SJSA1 (cell line): ENCODE measurements around the gene CCDC170. TPM values are rescaled to one million over a fixed set of nuclear protein-coding genes. Genes with fewer than 3 reads are reported as not detected.

ENCODE experiments used
- DNase-seq, 2 experiments: peaks; one replicate each; pipeline ENCODE4 v3.0.0-alpha.2; 2015 to 2020; ENCODE audit warnings: low spot score in 2 of 2, low read depth in 1 of 2
- H3K27ac ChIP-seq: fragments of 250-450 bp; sonication (Bioruptor Pico); 2 replicates; pipeline ENCODE4 v1.5.1; 2020; ENCODE audit warnings: mild to moderate bottlenecking, moderate library complexity
- H3K27me3 ChIP-seq: fragments of 250-450 bp; sonication (Bioruptor Pico); replicated peaks from 2 replicates; pipeline ENCODE4 v1.5.1; 2020; ENCODE audit warnings: mild to moderate bottlenecking, moderate library complexity
- H3K36me3 ChIP-seq: fragments of 250-450 bp; sonication (Bioruptor Pico); 2 replicates; pipeline ENCODE4 v1.5.1; 2020; ENCODE audit warnings: mild to moderate bottlenecking
- H3K4me1 ChIP-seq: fragments of 250-450 bp; sonication (Bioruptor Pico); replicated peaks from 2 replicates; pipeline ENCODE4 v1.6.1; 2021; ENCODE audit warnings: mild to moderate bottlenecking
- H3K4me3 ChIP-seq: fragments of 250-450 bp; sonication (Bioruptor Pico); 2 replicates; pipeline ENCODE4 v1.5.1; 2020; ENCODE audit warnings: mild to moderate bottlenecking
- H3K9me3 ChIP-seq: fragments of 250-450 bp; sonication (Bioruptor Pico); replicated peaks from 2 replicates; pipeline ENCODE4 v1.5.1; 2020; ENCODE audit warnings: mild to moderate bottlenecking
- total RNA-seq: library from RNA; depleted of rRNA; stranded (reverse); fragments of >200 nt; shearing (Covaris generic); gene quantifications from 2 replicates; pipeline ENCODE4 v1.2.3, GENCODE V29; 2014

CCDC170 gene
- total RNA-seq, 1 experiment from 2014 or later: 0.61 TPM

DNA sequence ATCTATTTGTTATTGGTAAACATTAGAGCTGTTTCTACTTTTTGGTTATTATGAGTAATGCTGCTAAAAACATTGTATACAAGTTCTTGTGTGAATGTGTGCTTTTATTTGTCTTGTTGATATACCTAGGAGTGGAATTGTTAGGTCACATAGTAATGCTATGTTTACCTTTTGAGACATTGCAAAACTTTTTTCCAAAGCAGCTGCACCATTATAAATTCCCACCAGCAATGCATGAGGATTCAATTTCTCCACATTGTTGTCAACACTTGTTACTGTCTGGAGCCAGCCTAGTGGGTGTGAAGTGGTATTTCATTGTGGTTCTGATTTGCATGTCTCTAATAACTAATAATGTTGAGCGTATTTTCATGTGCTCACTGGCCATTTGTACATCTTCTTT, 145.9 kb downstream of the CCDC170 start:
- no peak overlapping the region for H3K4me3 ChIP-seq
- H3K4me1 ChIP-seq: no peaks in the 10 kb centered on the region
- H3K36me3 ChIP-seq: no peaks in the 10 kb centered on the region
- H3K27me3 ChIP-seq: no peaks in the 10 kb centered on the region
- no peaks in the 10 kb centered on the region; the same call in 1 of the 2 replicates for H3K9me3 ChIP-seq
- H3K27ac ChIP-seq: no peak overlapping the region
- no peak for DNase-seq

DNA sequence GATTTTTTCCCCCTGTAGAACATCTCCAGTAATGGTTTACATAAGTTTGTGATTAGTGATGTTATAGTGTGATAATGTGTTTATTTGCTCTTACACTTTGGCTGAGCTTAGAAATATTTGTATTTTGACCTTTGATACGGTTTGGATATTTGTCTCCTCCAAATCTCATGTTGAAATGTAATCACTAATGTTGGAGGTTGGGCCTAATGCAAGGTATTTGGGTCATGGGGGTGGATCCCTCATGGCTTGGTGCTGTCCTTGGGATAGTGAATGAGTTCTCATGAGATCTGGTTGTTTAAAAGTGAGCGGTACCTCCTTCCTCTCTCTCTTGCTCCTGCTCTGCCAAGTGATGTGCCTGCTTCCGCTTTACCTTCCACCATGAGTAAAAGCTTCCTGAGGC, 147.2 kb downstream of the CCDC170 start:
- no peaks in the 10 kb centered on the region; the same call in 1 of the 2 replicates for H3K9me3 ChIP-seq
- H3K27ac ChIP-seq: no peak overlapping the region
- DNase-seq: no peak

DNA sequence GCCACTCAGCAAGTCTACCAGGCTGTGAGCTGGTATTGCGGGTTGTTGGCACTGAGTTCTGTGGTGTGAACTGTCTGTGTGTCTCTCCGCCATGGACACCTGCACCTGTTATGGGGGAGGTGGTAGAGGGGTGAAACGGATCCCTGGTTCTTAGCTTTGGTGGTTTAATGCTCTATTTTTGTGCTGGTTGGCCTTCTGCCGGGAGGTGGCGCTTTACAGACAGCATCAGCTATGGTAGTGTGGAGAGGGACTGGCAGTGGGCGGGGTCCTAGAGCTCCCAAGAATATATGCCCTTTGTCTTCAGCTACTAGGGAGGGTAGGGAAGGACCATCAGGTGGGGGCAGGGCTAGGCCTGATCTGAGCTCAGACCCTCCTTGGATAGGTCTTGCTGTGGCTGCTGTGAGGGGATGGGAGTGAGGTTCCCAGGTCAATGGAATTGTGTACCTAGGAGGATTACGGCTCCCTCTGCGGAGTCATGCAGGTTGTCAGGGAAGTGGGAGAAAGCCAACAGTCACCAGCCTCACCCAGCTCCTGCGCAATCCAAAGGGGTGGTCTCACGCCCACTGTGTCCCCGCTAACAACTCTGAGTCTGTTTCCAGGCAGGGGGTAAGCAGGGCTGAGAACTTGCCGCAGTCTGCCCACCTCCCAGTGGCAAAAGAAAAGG, 154.3 kb downstream of the CCDC170 start:
- no peaks in the 10 kb centered on the region for H3K36me3 ChIP-seq
- H3K27me3 ChIP-seq: no peaks in the 10 kb centered on the region
- H3K4me3 ChIP-seq: no peak overlapping the region
- no peak overlapping the region for H3K27ac ChIP-seq
- DNase-seq: no peak
- no peaks in the 10 kb centered on the region for H3K4me1 ChIP-seq
- no peaks in the 10 kb centered on the region for H3K9me3 ChIP-seq

More for the DNA sequence above, 147.2 kb downstream of the CCDC170 start:
- H3K4me3 ChIP-seq: no peak overlapping the region
- no peaks in the 10 kb centered on the region for H3K4me1 ChIP-seq
- H3K27me3 ChIP-seq: no peaks in the 10 kb centered on the region
- no peaks in the 10 kb centered on the region for H3K36me3 ChIP-seq

DNA sequence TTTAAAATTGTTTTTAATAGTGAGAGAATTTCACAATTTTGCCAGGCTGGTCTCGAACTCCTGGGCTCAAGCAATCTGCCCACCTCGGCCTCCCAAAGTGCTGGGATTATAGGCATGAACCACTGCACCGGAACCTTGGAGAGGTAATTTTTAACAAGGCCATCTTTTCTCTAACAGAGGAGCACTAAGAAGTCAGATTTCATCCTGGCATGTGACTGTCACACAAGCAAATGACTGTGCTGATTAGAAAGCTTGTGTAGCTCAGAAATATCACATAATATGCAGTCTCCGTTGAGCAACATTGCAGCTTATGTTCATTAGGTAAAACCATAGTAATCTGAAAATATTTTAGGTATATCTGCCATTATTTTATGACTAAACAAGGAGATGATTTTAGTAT, 156.0 kb downstream of the CCDC170 start:
- H3K36me3 ChIP-seq: no peaks in the 10 kb centered on the region
- H3K4me1 ChIP-seq: no peaks in the 10 kb centered on the region
- no peaks in the 10 kb centered on the region for H3K9me3 ChIP-seq
- no peaks in the 10 kb centered on the region for H3K27me3 ChIP-seq
- DNase-seq: no peak
- no peak overlapping the region for H3K27ac ChIP-seq
- H3K4me3 ChIP-seq: no peak overlapping the region

DNA sequence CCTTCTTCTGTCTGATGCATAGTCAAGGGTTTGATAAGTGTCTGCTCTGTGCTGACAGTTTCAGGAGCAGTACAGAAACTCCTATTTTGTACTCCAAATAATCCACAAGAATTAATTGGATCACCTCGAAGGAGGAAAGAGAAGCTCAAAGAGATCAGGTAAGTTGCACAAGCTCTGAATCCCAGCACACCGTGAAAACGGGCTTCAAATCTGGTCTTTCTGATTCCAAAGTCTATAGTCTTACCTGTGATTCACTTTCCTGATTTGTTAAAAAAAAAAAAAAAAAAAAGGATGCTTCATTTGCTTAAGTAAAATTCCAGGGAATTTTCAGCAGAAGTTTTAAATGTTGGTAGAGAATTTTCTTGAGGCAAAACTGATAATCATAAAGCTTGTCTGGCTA, 157.8 kb downstream of the CCDC170 start:
- no peak overlapping the region for H3K4me3 ChIP-seq
- no peak overlapping the region for H3K27ac ChIP-seq
- no peak for DNase-seq
- H3K4me1 ChIP-seq: no peaks in the 10 kb centered on the region
- no peaks in the 10 kb centered on the region for H3K36me3 ChIP-seq
- no peaks in the 10 kb centered on the region for H3K27me3 ChIP-seq
- no peaks in the 10 kb centered on the region for H3K9me3 ChIP-seq

DNA sequence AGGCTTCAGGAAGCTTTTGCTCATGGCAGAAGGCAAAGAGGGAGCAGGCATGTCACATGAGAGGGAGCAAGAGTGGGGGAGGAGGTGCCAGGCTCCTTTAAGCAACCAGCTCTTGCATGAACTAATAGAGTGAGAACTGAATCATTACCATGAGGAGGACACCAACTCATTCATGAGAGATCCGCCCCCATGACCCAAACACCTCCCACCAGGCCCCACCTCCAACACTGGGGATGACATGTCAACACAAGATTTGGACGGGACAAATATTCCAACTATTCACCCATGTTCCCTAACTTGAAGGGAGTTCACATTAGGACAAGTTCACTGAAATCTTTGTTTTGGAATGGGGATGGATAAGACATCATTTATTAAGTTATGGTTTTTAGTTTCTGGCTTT, 158.5 kb downstream of the CCDC170 start:
- Histone ChIP-seq H3K4me3 (no peak overlapping the region), H3K9me3 (no peaks in the 10 kb centered on the region), H3K36me3 (no peaks in the 10 kb centered on the region), H3K27me3 (no peaks in the 10 kb centered on the region), H3K27ac (no peak overlapping the region), H3K4me1 (no peaks in the 10 kb centered on the region)
- DNase-seq: no peak

DNA sequence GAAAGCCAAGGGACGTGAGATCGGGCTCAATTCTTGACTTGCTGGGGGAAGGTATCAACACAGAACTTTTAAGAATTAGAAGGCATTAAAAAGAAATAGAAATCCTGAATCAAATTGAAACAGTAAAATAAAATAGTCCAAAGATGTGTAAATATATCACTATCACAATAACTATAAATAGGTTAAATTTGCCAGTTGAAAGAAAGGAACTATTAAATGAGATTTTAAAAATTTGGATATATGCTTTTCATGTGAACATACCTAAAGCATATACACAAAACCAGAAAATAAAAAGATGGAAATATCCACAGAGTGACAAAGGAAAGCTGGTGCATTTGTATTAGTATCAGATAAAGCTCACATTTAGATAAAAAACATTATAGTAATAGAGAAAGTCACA, 161.3 kb downstream of the CCDC170 start:
- Histone ChIP-seq H3K27me3 (no peaks in the 10 kb centered on the region), H3K4me1 (no peaks in the 10 kb centered on the region), H3K27ac (no peak overlapping the region), H3K36me3 (no peaks in the 10 kb centered on the region), H3K9me3 (no peaks in the 10 kb centered on the region), H3K4me3 (no peak overlapping the region)
- DNase-seq: no peak

DNA sequence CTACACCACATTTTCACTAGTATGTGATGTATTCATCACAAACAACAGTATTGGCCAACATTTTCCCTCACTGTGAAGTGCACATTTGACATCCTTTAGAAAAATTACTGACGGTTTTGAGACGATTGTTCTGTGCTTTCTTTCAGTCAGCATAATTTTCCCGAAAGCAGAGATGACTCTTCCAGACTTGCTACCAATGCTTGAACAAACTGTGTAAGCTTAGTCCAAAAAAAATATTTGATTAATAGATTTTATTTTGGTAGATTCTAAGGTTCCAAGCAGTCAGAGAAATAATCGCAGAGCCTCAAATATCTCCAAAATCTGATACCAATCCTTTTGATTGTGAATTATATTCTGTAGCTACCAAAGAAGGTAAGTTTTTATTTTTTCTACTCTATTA, 162.6 kb downstream of the CCDC170 start:
- no peak for DNase-seq
- H3K4me1 ChIP-seq: no peaks in the 10 kb centered on the region
- H3K4me3 ChIP-seq: no peak overlapping the region
- H3K9me3 ChIP-seq: no peaks in the 10 kb centered on the region
- no peaks in the 10 kb centered on the region for H3K27me3 ChIP-seq
- no peaks in the 10 kb centered on the region for H3K36me3 ChIP-seq
- H3K27ac ChIP-seq: no peak overlapping the region

DNA sequence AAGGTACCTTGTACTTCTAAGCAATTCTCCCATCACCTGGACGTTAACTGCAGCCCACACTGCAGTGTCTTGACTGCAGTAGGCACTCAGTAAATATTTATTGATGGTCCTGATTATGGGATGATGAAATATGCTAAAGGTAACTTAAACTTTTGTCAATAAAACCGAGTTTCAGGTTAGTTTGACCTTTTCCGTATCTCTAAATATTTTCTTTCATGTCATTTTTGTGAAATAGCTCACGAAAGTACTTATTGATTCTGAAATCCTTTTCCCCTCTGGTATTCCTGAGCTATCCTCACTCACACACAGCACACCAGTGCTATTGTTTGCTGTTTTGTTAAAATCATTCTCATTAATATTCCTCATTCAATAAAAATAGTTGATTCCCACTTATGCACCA, 164.3 kb downstream of the CCDC170 start:
- DNase-seq: no peak
- H3K4me1 ChIP-seq: no peaks in the 10 kb centered on the region
- H3K4me3 ChIP-seq: no peak overlapping the region
- no peak overlapping the region for H3K27ac ChIP-seq
- H3K9me3 ChIP-seq: no peaks in the 10 kb centered on the region
- no peaks in the 10 kb centered on the region for H3K36me3 ChIP-seq
- H3K27me3 ChIP-seq: no peaks in the 10 kb centered on the region

DNA sequence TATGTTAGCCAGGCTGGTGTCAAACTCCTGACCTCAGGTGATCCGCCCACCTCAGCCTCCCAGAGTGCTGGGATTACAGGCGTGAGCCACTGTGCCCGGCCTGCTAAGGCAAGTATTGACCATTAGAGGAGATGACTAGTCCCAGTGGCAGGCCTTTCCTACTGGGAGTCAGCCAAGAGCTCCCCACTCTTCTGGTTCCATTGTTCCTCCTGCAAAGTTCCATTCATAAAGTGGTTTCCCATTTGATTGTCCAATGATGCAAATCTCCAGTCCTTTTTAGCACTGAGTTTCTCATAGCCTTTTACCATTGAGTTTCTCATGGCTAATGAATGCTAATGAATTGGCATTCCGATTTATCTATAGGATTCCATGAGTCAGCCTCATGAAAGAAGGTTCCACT, 165.4 kb downstream of the CCDC170 start:
- H3K27ac ChIP-seq: no peak overlapping the region
- no peak for DNase-seq
- H3K4me3 ChIP-seq: no peak overlapping the region
- no peaks in the 10 kb centered on the region for H3K36me3 ChIP-seq
- no peaks in the 10 kb centered on the region for H3K9me3 ChIP-seq
- no peaks in the 10 kb centered on the region for H3K4me1 ChIP-seq
- H3K27me3 ChIP-seq: no peaks in the 10 kb centered on the region; the same call in 1 of the 2 replicates

DNA sequence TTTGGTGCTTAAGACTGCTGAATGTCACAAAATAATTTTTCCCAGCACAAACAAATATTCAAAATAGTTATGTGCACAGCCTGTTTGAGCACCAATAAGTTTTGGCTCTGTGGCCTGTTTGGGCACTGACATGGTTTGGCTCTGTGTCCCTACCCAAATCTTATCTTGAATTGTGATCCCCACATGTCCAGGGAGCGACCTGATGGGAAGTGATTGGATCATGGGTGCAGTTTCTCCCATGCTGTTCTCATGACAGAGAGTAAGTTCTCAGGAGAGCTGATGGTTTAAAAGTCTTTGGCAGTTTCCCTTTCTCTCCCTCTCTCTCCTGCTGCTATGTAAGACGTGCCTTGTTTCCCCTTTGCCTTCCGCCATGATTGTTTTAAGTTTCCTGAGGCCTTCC, 167.7 kb downstream of the CCDC170 start:
- Histone ChIP-seq H3K36me3 (no peaks in the 10 kb centered on the region), H3K4me1 (no peaks in the 10 kb centered on the region), H3K27me3 (no peaks in the 10 kb centered on the region; the same call in 1 of the 2 replicates), H3K9me3 (no peaks in the 10 kb centered on the region), H3K4me3 (no peak overlapping the region), H3K27ac (no peak overlapping the region)
- DNase-seq: no peak

DNA sequence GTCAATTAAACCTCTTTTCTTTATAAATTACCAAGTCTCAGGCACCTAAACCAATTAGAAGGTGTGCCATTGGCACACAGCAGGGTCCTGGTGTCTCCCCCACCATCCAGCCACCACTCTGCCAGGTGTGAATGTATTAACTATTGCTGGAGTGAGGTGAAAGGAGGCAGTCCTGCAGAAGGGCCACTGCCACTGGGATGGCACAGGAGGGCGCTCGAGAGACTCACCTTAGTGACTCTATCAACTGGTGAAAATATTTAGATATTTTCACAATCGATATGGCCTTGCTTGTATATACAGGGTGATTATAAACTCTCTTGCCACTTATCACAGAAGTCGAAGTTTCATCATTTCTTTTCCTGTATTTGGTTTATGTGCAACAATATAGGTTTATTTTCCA, 168.1 kb downstream of the CCDC170 start:
- H3K27me3 ChIP-seq: no peaks in the 10 kb centered on the region; the same call in 1 of the 2 replicates
- no peaks in the 10 kb centered on the region for H3K4me1 ChIP-seq
- H3K9me3 ChIP-seq: no peaks in the 10 kb centered on the region
- H3K36me3 ChIP-seq: no peaks in the 10 kb centered on the region
- no peak overlapping the region for H3K27ac ChIP-seq
- no peak for DNase-seq
- H3K4me3 ChIP-seq: no peak overlapping the region

DNA sequence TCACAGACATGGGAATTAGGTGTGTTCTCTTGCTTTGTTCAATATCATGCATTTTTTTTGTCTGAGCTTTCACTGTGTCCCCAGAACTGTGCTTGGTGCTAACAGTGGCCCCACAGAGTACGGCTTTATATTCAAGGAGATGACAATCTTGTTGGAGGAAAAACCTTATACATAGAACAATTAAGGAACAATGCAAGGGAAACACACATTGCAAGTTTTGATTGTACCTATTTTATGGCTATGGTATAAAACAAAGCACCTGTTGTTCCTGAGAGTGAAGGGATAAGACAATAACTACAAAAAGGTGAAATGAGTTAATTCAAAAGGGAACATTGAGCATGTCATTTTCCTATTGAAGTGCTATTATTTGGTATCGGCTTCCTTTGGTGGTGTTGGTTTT, 169.7 kb downstream of the CCDC170 start:
- Histone ChIP-seq H3K27me3 (no peaks in the 10 kb centered on the region; the same call in 1 of the 2 replicates), H3K4me3 (no peak overlapping the region), H3K27ac (no peak overlapping the region), H3K9me3 (no peaks in the 10 kb centered on the region), H3K4me1 (no peaks in the 10 kb centered on the region), H3K36me3 (no peaks in the 10 kb centered on the region)
- no peak for DNase-seq

DNA sequence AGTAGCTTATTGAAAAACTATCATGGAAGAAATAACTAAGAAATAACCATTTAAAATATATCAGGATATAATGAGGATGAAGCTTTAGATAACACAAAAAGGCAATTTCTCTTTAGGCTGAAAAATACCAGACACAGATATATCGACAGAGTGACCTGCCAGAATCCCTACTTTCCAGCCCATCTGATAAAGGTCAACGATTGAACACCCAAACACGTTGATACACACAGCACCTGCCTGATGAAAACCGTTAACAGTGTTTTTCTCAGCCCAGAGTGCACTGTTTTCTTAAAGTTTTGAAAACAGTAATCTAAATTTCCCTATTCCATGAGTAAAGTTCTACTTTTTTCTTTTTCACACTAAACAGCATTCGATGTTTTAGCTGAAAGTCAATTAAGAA, 170.6 kb downstream of the CCDC170 start:
- Histone ChIP-seq H3K4me3 (no peak overlapping the region), H3K27me3 (no peaks in the 10 kb centered on the region; the same call in 1 of the 2 replicates), H3K36me3 (no peaks in the 10 kb centered on the region), H3K9me3 (no peaks in the 10 kb centered on the region), H3K27ac (no peak overlapping the region), H3K4me1 (no peaks in the 10 kb centered on the region)
- no peak for DNase-seq

DNA sequence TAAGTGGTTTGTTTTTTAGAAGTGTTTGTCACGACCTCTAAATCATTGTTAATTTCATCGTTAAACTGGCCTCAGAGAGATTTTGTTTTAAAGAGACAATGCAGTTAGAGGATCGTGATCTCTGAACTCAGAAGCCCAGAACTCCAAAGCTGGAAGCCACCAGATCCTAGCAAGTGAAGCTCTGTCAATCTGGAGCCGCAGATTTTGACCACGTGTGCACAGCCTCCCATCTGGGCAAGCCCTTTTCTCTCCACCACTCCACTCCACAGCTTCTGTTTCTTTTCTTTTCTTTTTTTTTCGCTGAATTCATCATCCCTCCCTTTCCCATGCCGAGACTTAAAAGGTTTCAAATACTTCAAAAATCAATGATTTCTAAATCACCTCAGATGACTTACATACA, 171.5 kb downstream of the CCDC170 start:
- DNase-seq: no peak
- no peaks in the 10 kb centered on the region for H3K36me3 ChIP-seq
- H3K9me3 ChIP-seq: no peaks in the 10 kb centered on the region
- H3K27ac ChIP-seq: no peak overlapping the region
- no peak overlapping the region for H3K4me3 ChIP-seq
- no peaks in the 10 kb centered on the region for H3K4me1 ChIP-seq
- no peaks in the 10 kb centered on the region; the same call in 1 of the 2 replicates for H3K27me3 ChIP-seq
